PC-9 (cell line): ENCODE measurements around the gene MEMO1. TPM values are rescaled to one million over a fixed set of nuclear protein-coding genes. Genes with fewer than 3 reads are reported as not detected.
A peak's percentile ranks its signal among the peaks of the same experiment; 100 is the strongest.

ENCODE experiments used
- BruUV-seq: library from RNA; stranded (reverse); fragments of 400-500 nt; replicated peaks from 2 replicates; lab custom pipeline; 2021; lab: Mats Ljungman, UMichigan
- CTCF ChIA-PET: fragments of 300-600 bp; sonication (Branson Sonifier 250); formaldehyde crosslinking; loops from one replicate; lab custom pipeline; 2022; ENCODE audit warnings: antibody characterized with exemption; lab: Charles Lee
- POLR2A ChIA-PET: fragments of 300-600 bp; sonication (Branson Sonifier 250); formaldehyde crosslinking; loops from one replicate; lab custom pipeline; 2022; ENCODE audit warnings: antibody characterized with exemption; ENCODE audit not compliant: unreplicated experiment; lab: Charles Lee
- DNase-seq, 2 experiments: peaks; one replicate each; pipeline versions ENCODE4 v3.0.0 to v3.0.0-alpha.2; 2015 to 2022; ENCODE audit warnings: mixed read lengths in 1 of 2
- H2AFZ ChIP-seq: fragments of 200-600 bp; sonication (generic); 2 replicates; pipeline ENCODE4 v1.8.1; 2017; ENCODE audit warnings: antibody characterized with exemption
- H3F3A ChIP-seq: fragments of 200-600 bp; sonication (generic); 2 replicates; pipeline ENCODE4 v1.8.1; 2017; ENCODE audit warnings: antibody characterized with exemption, mild to moderate bottlenecking, low read depth; ENCODE audit not compliant: insufficient read depth
- H3K27ac ChIP-seq: fragments of 200-600 bp; sonication (generic); 2 replicates; pipeline ENCODE4 v1.6.1; 2016; ENCODE audit warnings: mixed run types
- H3K27me3 ChIP-seq: fragments of 200-600 bp; sonication (generic); 2 replicates; pipeline ENCODE4 v1.6.1; 2016; ENCODE audit warnings: low read depth, mixed run types; ENCODE audit not compliant: insufficient read depth
- H3K36me3 ChIP-seq: fragments of 200-600 bp; sonication (generic); 2 replicates; pipeline ENCODE4 v1.6.1; 2016; ENCODE audit warnings: low read depth, mixed run types
- H3K4me1 ChIP-seq: fragments of 200-600 bp; sonication (generic); replicated peaks from 2 replicates; pipeline ENCODE4 v1.6.1; 2016; ENCODE audit warnings: mixed run types; ENCODE audit not compliant: insufficient read depth
- H3K4me2 ChIP-seq: fragments of 200-600 bp; sonication (generic); 2 replicates; pipeline ENCODE4 v1.6.1; 2017; ENCODE audit warnings: mixed run types
- H3K4me3 ChIP-seq: fragments of 200-600 bp; sonication (generic); 2 replicates; pipeline ENCODE4 v1.6.1; 2016; ENCODE audit warnings: mixed run types
- H3K79me2 ChIP-seq: fragments of 200-600 bp; sonication (generic); 2 replicates; pipeline ENCODE4 v1.6.1; 2017; ENCODE audit warnings: low read depth, mixed run types
- H3K9me2 ChIP-seq: fragments of 200-600 bp; sonication (generic); 2 replicates; pipeline ENCODE4 v1.8.1; 2017; ENCODE audit warnings: mild to moderate bottlenecking; ENCODE audit not compliant: insufficient read depth
- H3K9me3 ChIP-seq: fragments of 200-600 bp; sonication (generic); 2 replicates; pipeline ENCODE4 v1.8.1; 2016; ENCODE audit warnings: low read depth; ENCODE audit not compliant: insufficient read depth
- H4K20me1 ChIP-seq: fragments of 200-600 bp; sonication (generic); 2 replicates; pipeline ENCODE4 v1.8.1; 2017; ENCODE audit not compliant: insufficient read depth
- EZH2 ChIP-seq: fragments of 200-600 bp; sonication (generic); IDR thresholded peaks from 2 replicates; pipeline ENCODE4 v1.8.0; 2017; ENCODE audit warnings: antibody characterized with exemption, low read depth
- intact Hi-C: fragments of 100-400 bp; cut with micrococcal nuclease; formaldehyde crosslinking; loops from one replicate; pipeline ENCODE4 v1.10.0; 2022; ENCODE audit not compliant: unreplicated experiment
- total RNA-seq: library from RNA; stranded (reverse); gene quantifications from 2 replicates; pipeline ENCODE4 v1.2.3, GENCODE V29; 2021
- TF ChIP-seq, protein P1 (sequence below): fragments of 200-600 bp; sonication (generic); conservative IDR thresholded peaks from 2 replicates; pipeline ENCODE4 v1.6.1; 2017; ENCODE audit warnings: mixed run types, antibody characterized with exemption, mild to moderate bottlenecking, moderate library complexity

MEMO1 gene
- total RNA-seq, 1 experiment from 2014 or later, result 40.2 TPM

GRCh38 chr2:32005371-32005976 is 5.3 kb downstream of the MEMO1 start:
- POLR2A ChIA-PET, result interaction anchor here (0.7 kb wide), 1 partner anchor 13 kb away, joined by 3 read pairs; no protein-coding TSS in a partner anchor
- CTCF ChIA-PET, result interaction anchor here (0.6 kb wide), 2 partner anchors 44 to 46 kb away, joined by 3 to 7 read pairs; no protein-coding TSS in a partner anchor
- Histone ChIP-seq H3K27me3 (no peaks in the 10 kb centered on the region), H3K27ac (no peak overlapping the region), H3K4me1 (peaks cover 50% of the 10 kb centered on the region), H3K4me2 (peak overlapping the region; percentile 20; the same call in 1 of the 2 replicates), H2AFZ (no peak overlapping the region), H3K4me3 (no peak overlapping the region), H3K36me3 (peaks cover 5% of the 10 kb centered on the region), H3F3A (peaks cover 30% of the 10 kb centered on the region), H3K9me3 (no peaks in the 10 kb centered on the region), H4K20me1 (peaks cover 40% of the 10 kb centered on the region), H3K79me2 (peaks cover 87% of the 10 kb centered on the region), H3K9me2 (no peaks in the 10 kb centered on the region)
- BruUV-seq, result no TSS peak
- peak in 1 of 2 experiments; percentile 47 for DNase-seq
- intact Hi-C loops, result no loop called here
- no peak for TF ChIP-seq EZH2
- TF ChIP-seq, protein P1, sequence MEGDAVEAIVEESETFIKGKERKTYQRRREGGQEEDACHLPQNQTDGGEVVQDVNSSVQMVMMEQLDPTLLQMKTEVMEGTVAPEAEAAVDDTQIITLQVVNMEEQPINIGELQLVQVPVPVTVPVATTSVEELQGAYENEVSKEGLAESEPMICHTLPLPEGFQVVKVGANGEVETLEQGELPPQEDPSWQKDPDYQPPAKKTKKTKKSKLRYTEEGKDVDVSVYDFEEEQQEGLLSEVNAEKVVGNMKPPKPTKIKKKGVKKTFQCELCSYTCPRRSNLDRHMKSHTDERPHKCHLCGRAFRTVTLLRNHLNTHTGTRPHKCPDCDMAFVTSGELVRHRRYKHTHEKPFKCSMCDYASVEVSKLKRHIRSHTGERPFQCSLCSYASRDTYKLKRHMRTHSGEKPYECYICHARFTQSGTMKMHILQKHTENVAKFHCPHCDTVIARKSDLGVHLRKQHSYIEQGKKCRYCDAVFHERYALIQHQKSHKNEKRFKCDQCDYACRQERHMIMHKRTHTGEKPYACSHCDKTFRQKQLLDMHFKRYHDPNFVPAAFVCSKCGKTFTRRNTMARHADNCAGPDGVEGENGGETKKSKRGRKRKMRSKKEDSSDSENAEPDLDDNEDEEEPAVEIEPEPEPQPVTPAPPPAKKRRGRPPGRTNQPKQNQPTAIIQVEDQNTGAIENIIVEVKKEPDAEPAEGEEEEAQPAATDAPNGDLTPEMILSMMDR, result no peak

DNA sequence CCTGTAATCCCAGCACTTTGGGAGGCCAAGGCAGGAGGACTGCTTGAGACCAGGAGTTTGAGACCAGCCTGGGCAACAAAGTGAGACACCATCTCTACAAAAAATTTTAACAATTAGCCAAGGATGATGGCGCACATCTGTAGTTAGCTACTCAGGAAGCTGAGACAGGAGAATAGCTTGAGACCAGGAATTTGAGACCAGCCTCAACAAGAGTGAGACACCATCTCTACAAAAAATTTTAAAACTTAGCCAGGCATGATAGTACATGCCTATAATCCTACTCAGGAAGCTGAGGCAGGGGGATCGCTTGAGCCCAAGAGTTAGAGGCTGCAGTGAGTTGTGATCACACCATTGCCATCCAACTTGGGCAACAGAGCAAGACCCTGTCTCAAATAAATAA is 7.0 kb downstream of the MEMO1 start:
- H3K4me3 ChIP-seq, result no peak overlapping the region
- POLR2A ChIA-PET, result interaction anchor here (0.6 kb wide), 1 partner anchor 36 kb away, joined by 3 read pairs; the partner anchor contains the start of gene DPY30

DNA sequence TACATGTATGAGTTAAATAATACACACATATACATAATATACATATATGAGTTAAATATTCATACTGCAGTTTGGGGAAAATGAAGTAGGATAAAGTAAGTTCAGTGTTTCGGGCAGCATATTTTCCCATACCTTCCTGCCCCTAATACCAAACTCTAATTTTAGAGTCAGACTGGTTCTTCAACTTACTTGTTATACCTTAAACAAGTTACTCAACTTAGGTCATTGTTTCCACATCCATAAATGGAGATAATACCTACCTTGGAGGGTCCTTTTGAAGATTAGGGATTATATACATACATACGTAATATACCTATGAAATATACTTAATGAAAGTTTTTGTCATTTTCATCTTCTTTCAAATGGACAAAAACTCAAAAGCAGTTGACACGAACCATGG is 8.4 kb downstream of the MEMO1 start:
- DNase-seq, result peak in 1 of 2 experiments; percentile 61
- Histone ChIP-seq H3K79me2 (peaks cover 95% of the 10 kb centered on the region), H3K4me2 (peak overlapping the region; percentile 45), H2AFZ (no peak overlapping the region), H3K9me3 (no peaks in the 10 kb centered on the region), H3K9me2 (no peaks in the 10 kb centered on the region), H3K27me3 (no peaks in the 10 kb centered on the region), H3K27ac (peak overlapping the region; percentile 55), H3K4me1 (peaks cover 38% of the 10 kb centered on the region), H4K20me1 (peaks cover 25% of the 10 kb centered on the region), H3F3A (peaks cover 20% of the 10 kb centered on the region), H3K4me3 (no peak overlapping the region), H3K36me3 (no peaks in the 10 kb centered on the region; the same call in 1 of the 2 replicates)
- TF ChIP-seq, protein P1, result no peak
- no peak for TF ChIP-seq EZH2
- CTCF ChIA-PET, result no interaction called here
- intact Hi-C loops, result no loop called here
- POLR2A ChIA-PET, result no interaction called here
- no TSS peak for BruUV-seq

More for the DNA sequence above, 7.0 kb downstream of the MEMO1 start:
- peaks cover 38% of the 10 kb centered on the region for H4K20me1 ChIP-seq
- no TSS peak for BruUV-seq
- intact Hi-C loops, result no loop called here
- no peak overlapping the region for H2AFZ ChIP-seq
- TF ChIP-seq, protein P1, result no peak
- no peak for TF ChIP-seq EZH2
- no peaks in the 10 kb centered on the region for H3K9me3 ChIP-seq
- DNase-seq, result no peak
- H3K79me2 ChIP-seq, result peaks cover 95% of the 10 kb centered on the region
- peaks cover 28% of the 10 kb centered on the region for H3F3A ChIP-seq
- H3K4me1 ChIP-seq, result peaks cover 49% of the 10 kb centered on the region
- CTCF ChIA-PET, result no interaction called here
- no peaks in the 10 kb centered on the region for H3K9me2 ChIP-seq
- peaks cover 5% of the 10 kb centered on the region for H3K36me3 ChIP-seq
- H3K4me2 ChIP-seq, result no peak overlapping the region
- no peaks in the 10 kb centered on the region for H3K27me3 ChIP-seq
- H3K27ac ChIP-seq, result peak overlapping the region; percentile 55
